Measurements from ENCODE around the gene TPCN1.

Gene TPCN1

DNA sequence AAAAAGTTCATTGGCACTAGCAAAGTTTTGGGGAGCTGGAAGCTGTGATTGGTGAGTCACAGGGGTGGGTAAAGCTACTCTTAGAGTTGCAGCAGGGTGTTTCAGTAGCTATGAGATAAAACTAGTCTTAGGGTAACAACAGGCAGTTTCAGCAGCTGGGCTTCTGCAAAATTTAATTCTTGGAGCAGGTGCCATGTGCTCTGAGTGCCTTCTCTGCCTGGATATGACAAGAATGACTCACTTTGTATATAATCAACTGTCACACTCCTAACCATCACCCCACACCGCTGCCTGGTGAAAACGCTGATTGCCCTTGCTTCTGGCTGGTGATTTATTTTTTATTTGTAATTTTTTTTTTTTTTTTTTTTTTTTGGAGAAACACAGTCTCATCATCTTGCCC is 126.6 kb downstream of the TPCN1 start:
- TF ChIP-seq, protein P1, sequence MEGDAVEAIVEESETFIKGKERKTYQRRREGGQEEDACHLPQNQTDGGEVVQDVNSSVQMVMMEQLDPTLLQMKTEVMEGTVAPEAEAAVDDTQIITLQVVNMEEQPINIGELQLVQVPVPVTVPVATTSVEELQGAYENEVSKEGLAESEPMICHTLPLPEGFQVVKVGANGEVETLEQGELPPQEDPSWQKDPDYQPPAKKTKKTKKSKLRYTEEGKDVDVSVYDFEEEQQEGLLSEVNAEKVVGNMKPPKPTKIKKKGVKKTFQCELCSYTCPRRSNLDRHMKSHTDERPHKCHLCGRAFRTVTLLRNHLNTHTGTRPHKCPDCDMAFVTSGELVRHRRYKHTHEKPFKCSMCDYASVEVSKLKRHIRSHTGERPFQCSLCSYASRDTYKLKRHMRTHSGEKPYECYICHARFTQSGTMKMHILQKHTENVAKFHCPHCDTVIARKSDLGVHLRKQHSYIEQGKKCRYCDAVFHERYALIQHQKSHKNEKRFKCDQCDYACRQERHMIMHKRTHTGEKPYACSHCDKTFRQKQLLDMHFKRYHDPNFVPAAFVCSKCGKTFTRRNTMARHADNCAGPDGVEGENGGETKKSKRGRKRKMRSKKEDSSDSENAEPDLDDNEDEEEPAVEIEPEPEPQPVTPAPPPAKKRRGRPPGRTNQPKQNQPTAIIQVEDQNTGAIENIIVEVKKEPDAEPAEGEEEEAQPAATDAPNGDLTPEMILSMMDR (conservative IDR thresholded peaks at IDR 0.05; ENCODE audit: low read length), result no peak
- no peak overlapping the region for H3K4me3 ChIP-seq (ENCODE audit: low read length)
- no peak for DNase-seq (ENCODE audit: low read depth)
